IMR-90 (cell line): Measurements from ENCODE around the gene TRIM2. TPM values are rescaled to one million over a fixed set of nuclear protein-coding genes. Genes with fewer than 3 reads are reported as not detected.

ENCODE experiments used
- ATAC-seq: fragments of 200-7000 bp; cut with Tn5 transposase; 2 replicates; pipeline ENCODE4 v1.9.1; 2020; ENCODE audit warnings: low read depth, mild to moderate bottlenecking, moderate library complexity
- BruUV-seq: library from RNA; stranded (reverse); fragments of 400-500 nt; replicated peaks from 2 replicates; lab custom pipeline; 2021; lab: Mats Ljungman, UMichigan
- CTCF ChIA-PET: fragments of 300-600 bp; formaldehyde crosslinking; extraction: SDS; loops from one replicate; lab custom pipeline; 2021; ENCODE audit warnings: antibody characterized with exemption; lab: Yijun Ruan, JAX
- POLR2A ChIA-PET: fragments of 300-600 bp; sonication (Branson Sonifier 250); formaldehyde crosslinking; loops from one replicate; lab custom pipeline; 2022; ENCODE audit warnings: antibody characterized with exemption; ENCODE audit not compliant: unreplicated experiment; lab: Charles Lee
- DNase-seq: peaks from one replicate; pipeline ENCODE4 v3.0.0; 2013
- H2AFZ ChIP-seq: replicated peaks from 2 replicates; pipeline ENCODE3; 2013; ENCODE audit warnings: low read length, mild to moderate bottlenecking; ENCODE audit not compliant: poor library complexity
- H2AK5ac ChIP-seq: 2 replicates; pipeline ENCODE4 v1.6.1; 2013; ENCODE audit warnings: low read depth, low read length, inconsistent platforms
- H2AK9ac ChIP-seq: replicated peaks from 2 replicates; pipeline ENCODE3; 2013; ENCODE audit warnings: mild to moderate bottlenecking, low read depth, low read length, moderate library complexity; ENCODE audit not compliant: poor library complexity
- H2BK120ac ChIP-seq: 2 replicates; pipeline ENCODE4 v1.6.1; 2013; ENCODE audit warnings: low read depth, low read length, inconsistent platforms
- H2BK15ac ChIP-seq: 3 replicates; pipeline ENCODE4 v1.6.1; 2013; ENCODE audit warnings: low read depth, low read length, inconsistent platforms
- H2BK20ac ChIP-seq: 2 replicates; pipeline ENCODE4 v1.6.1; 2013; ENCODE audit warnings: low read depth, mild to moderate bottlenecking, inconsistent platforms, low read length, moderate library complexity
- H2BK5ac ChIP-seq: 2 replicates; pipeline ENCODE4 v1.6.1; 2013; ENCODE audit warnings: mild to moderate bottlenecking, low read depth, low read length, inconsistent platforms; ENCODE audit not compliant: poor library complexity, severe bottlenecking
- H3K14ac ChIP-seq: replicated peaks from 2 replicates; pipeline ENCODE4 v1.6.1; 2013; ENCODE audit warnings: low read depth, low read length, inconsistent platforms
- H3K18ac ChIP-seq: 2 replicates; pipeline ENCODE4 v1.6.1; 2013; ENCODE audit warnings: low read depth, low read length, control low read depth
- H3K23ac ChIP-seq: 2 replicates; pipeline ENCODE4 v1.6.1; 2013; ENCODE audit warnings: low read depth, low read length, inconsistent platforms
- H3K27ac ChIP-seq: 2 replicates; pipeline ENCODE4 v1.5.1; 2013; ENCODE audit warnings: mild to moderate bottlenecking, control low read depth, low read length; ENCODE audit not compliant: insufficient read depth
- H3K27me3 ChIP-seq: 2 replicates; pipeline ENCODE4 v1.6.1; 2013; ENCODE audit warnings: low read length; ENCODE audit not compliant: control insufficient read depth, insufficient read depth
- H3K36me3 ChIP-seq: 2 replicates; pipeline ENCODE4 v1.6.1; 2013; ENCODE audit warnings: low read length, mixed read lengths; ENCODE audit not compliant: control insufficient read depth, insufficient read depth
- H3K4ac ChIP-seq: 2 replicates; pipeline ENCODE4 v1.6.1; 2013; ENCODE audit warnings: low read depth, low read length, inconsistent platforms
- H3K4me1 ChIP-seq: 2 replicates; pipeline ENCODE4 v1.6.1; 2013; ENCODE audit warnings: low read length, mixed read lengths; ENCODE audit not compliant: control insufficient read depth, insufficient read depth
- H3K4me2 ChIP-seq: 2 replicates; pipeline ENCODE4 v1.6.1; 2013; ENCODE audit warnings: low read depth, mild to moderate bottlenecking, control low read depth, low read length, moderate library complexity
- H3K4me3 ChIP-seq: 2 replicates; pipeline ENCODE4 v1.5.1; 2013; ENCODE audit warnings: low read depth, mild to moderate bottlenecking, control low read depth, low read length, moderate library complexity; ENCODE audit not compliant: insufficient read depth
- H3K56ac ChIP-seq: 2 replicates; pipeline ENCODE4 v1.6.1; 2013; ENCODE audit warnings: low read length, inconsistent platforms; ENCODE audit not compliant: insufficient read depth; ENCODE audit errors: extremely low read depth
- H3K79me1 ChIP-seq, 2 experiments: 2 replicates each; pipeline ENCODE4 v1.6.1; 2013; ENCODE audit warnings: low read length in 2 of 2, inconsistent platforms in 1 of 2, low read depth in 1 of 2
- H3K9ac ChIP-seq: 2 replicates; pipeline ENCODE4 v1.6.1; 2013; ENCODE audit warnings: low read depth, low read length, control low read depth
- H3K9me1 ChIP-seq: 2 replicates; pipeline ENCODE4 v1.6.1; 2013; ENCODE audit warnings: low read length, inconsistent platforms; ENCODE audit not compliant: insufficient read depth
- H3K9me3 ChIP-seq: 2 replicates; pipeline ENCODE4 v1.6.1; 2013; ENCODE audit warnings: low read length; ENCODE audit not compliant: control insufficient read depth, insufficient read depth
- H4K20me1 ChIP-seq: 2 replicates; pipeline ENCODE4 v1.6.1; 2013; ENCODE audit warnings: low read length, inconsistent platforms; ENCODE audit not compliant: insufficient read depth
- H4K5ac ChIP-seq: 2 replicates; pipeline ENCODE4 v1.6.1; 2013; ENCODE audit warnings: mild to moderate bottlenecking, low read depth, low read length, control low read depth
- H4K8ac ChIP-seq, 2 experiments: 2 replicates each; pipeline ENCODE4 v1.6.1; 2013; ENCODE audit warnings: low read depth in 2 of 2, low read length in 2 of 2, control low read depth in 1 of 2, inconsistent platforms in 1 of 2
- H4K91ac ChIP-seq: 2 replicates; pipeline ENCODE4 v1.6.1; 2013; ENCODE audit warnings: low read depth, low read length, inconsistent platforms; ENCODE audit not compliant: insufficient read depth
- BHLHE40 ChIP-seq: fragments of 150-350 bp; IDR thresholded peaks from 2 replicates; pipeline ENCODE4 v1.6.1; 2016; ENCODE audit warnings: mild to moderate bottlenecking, low read depth, low read length
- CEBPB ChIP-seq: IDR thresholded peaks from 2 replicates; pipeline ENCODE4 v1.6.1; 2012; ENCODE audit warnings: low read depth, low read length, improper control_type of control experiment
- CHD1 ChIP-seq: IDR thresholded peaks from 2 replicates; pipeline ENCODE4 v1.6.1; 2012; ENCODE audit warnings: low read depth, low read length, improper control_type of control experiment
- CTCF ChIP-seq: conservative IDR thresholded peaks from 2 replicates; pipeline ENCODE4 v1.5.1; 2012; ENCODE audit warnings: mild to moderate bottlenecking, low read depth, low read length, improper control_type of control experiment
- ELK1 ChIP-seq: fragments of 150-350 bp; IDR thresholded peaks from 2 replicates; pipeline ENCODE4 v1.6.1; 2016; ENCODE audit warnings: low read depth, mild to moderate bottlenecking, low read length, moderate library complexity, borderline replicate concordance
- FOS ChIP-seq: fragments of 150-350 bp; IDR thresholded peaks from 2 replicates; pipeline ENCODE4 v1.6.1; 2016; ENCODE audit warnings: low read depth, low read length
- MAFK ChIP-seq: IDR thresholded peaks from 2 replicates; pipeline ENCODE4 v1.6.1; 2012; ENCODE audit warnings: low read depth, low read length, improper control_type of control experiment
- MAZ ChIP-seq: IDR thresholded peaks from 2 replicates; pipeline ENCODE4 v1.6.1; 2012; ENCODE audit warnings: low read depth, mild to moderate bottlenecking, low read length, improper control_type of control experiment, moderate library complexity, borderline replicate concordance
- MXI1 ChIP-seq: IDR thresholded peaks from 2 replicates; pipeline ENCODE4 v1.6.1; 2012; ENCODE audit warnings: low read depth, mild to moderate bottlenecking, low read length, moderate library complexity, borderline replicate concordance
- NFE2L2 ChIP-seq: fragments of 150-350 bp; IDR thresholded peaks from 2 replicates; pipeline ENCODE4 v1.6.1; 2016; ENCODE audit warnings: low read depth, mild to moderate bottlenecking, low read length
- POLR2A ChIP-seq: IDR thresholded peaks from 2 replicates; pipeline ENCODE4 v1.6.1; 2012; ENCODE audit warnings: mild to moderate bottlenecking, low read depth, low read length
- RAD21 ChIP-seq: IDR thresholded peaks from 2 replicates; pipeline ENCODE4 v1.6.1; 2012; ENCODE audit warnings: low read length, improper control_type of control experiment
- RCOR1 ChIP-seq: IDR thresholded peaks from 2 replicates; pipeline ENCODE4 v1.6.1; 2012; ENCODE audit warnings: mild to moderate bottlenecking, low read length, improper control_type of control experiment; ENCODE audit not compliant: insufficient replicate concordance
- RFX5 ChIP-seq: IDR thresholded peaks from 2 replicates; pipeline ENCODE4 v1.8.0; 2012; ENCODE audit warnings: low read depth, mild to moderate bottlenecking, low read length, moderate library complexity
- SMC3 ChIP-seq: fragments of 150-350 bp; IDR thresholded peaks from 2 replicates; pipeline ENCODE4 v1.6.1; 2016; ENCODE audit warnings: low read depth, mild to moderate bottlenecking, antibody characterized with exemption, low read length, moderate library complexity
- USF2 ChIP-seq: fragments of 150-350 bp; IDR thresholded peaks from 2 replicates; pipeline ENCODE4 v1.6.1; 2017; ENCODE audit warnings: mild to moderate bottlenecking, antibody characterized with exemption, low read length, low read depth
- WGBS, 2 experiments: methylation state at CpG; one replicate each; pipeline versions ENCODE4 v1.1.5 to v1.1.7; 2013; ENCODE audit warnings: missing lambda C conversion rate in 2 of 2; ENCODE audit not compliant: insufficient read length in 1 of 2; ENCODE audit errors: extremely low coverage in 2 of 2; 5-methylcytosine and 5-hydroxymethylcytosine counted together
- dilution Hi-C: fragments of 300-500 bp; cut with HindIII; formaldehyde crosslinking; loops from one replicate; pipeline ENCODE4 v1.14.3; 2018; ENCODE audit warnings: low sequenced_read_pairs; ENCODE audit not compliant: unreplicated experiment
- in situ Hi-C: fragments of 300-500 bp; cut with MboI; formaldehyde crosslinking; loops from 3 replicates; pipeline ENCODE4 v1.14.3; 2019; ENCODE audit warnings: low sequenced_read_pairs, inconsistent platforms, mixed read lengths
- intact Hi-C: fragments of 100-400 bp; cut with micrococcal nuclease; formaldehyde crosslinking; loops from 2 replicates; pipeline ENCODE4 v1.10.0; 2022
- polyA plus RNA-seq, 3 experiments: library from polyadenylated mRNA; depleted of rRNA; stranded (reverse); fragments of >200 nt; gene quantifications; 2 replicates each; pipeline ENCODE4 v1.2.3, GENCODE V29; 2012; ENCODE audit warnings: low replicate concordance in 1 of 3
- total RNA-seq: library from RNA; depleted of rRNA; stranded (reverse); fragments of >200 nt; gene quantifications from 2 replicates; pipeline ENCODE4 v1.2.3, GENCODE V29; 2012

Gene TRIM2
- total and polyA plus RNA-seq, 2 of the 4 experiments (the other 2 are of a cell fraction): 16.0 to 64.2 TPM

GRCh38 chr4:153218961-153219360, 14.7 kb downstream of the TRIM2 start:
- WGBS, 2 experiments: no CpG with 5 or more reads among the region's 3 CpGs
- Histone ChIP-seq H2BK20ac (no peak overlapping the region), H4K8ac (no peak overlapping the region), H2AK9ac (no peak overlapping the region), H2BK15ac (no peak overlapping the region), H4K91ac (no peak overlapping the region), H2AFZ (no peak overlapping the region), H3K23ac (no peak overlapping the region), H3K18ac (no peak overlapping the region), H3K4me3 (no peak overlapping the region), H3K56ac (no peak overlapping the region), H3K4me1 (peaks cover 2% of the 10 kb centered on the region), H4K20me1 (no peaks in the 10 kb centered on the region), H2BK5ac (no peak overlapping the region), H3K9me3 (no peaks in the 10 kb centered on the region), H3K79me1 (peaks cover 2 to 9% of the 10 kb centered on the region in 2 experiments; a peak in 3 of 4 replicates), H3K9ac (no peak overlapping the region), H3K4me2 (no peak overlapping the region), H3K27me3 (no peaks in the 10 kb centered on the region), H3K36me3 (no peaks in the 10 kb centered on the region), H2AK5ac (no peak overlapping the region), H2BK120ac (no peak overlapping the region), H3K14ac (no peak overlapping the region), H3K9me1 (peaks cover 6% of the 10 kb centered on the region; the same call in 1 of the 2 replicates), H3K27ac (no peak overlapping the region), H3K4ac (no peak overlapping the region), H4K5ac (no peak overlapping the region)
- BruUV-seq: no TSS peak
- CTCF ChIA-PET: no interaction called here
- in situ Hi-C loops: no loop called here
- intact Hi-C loops: no loop called here
- no peak for ATAC-seq
- no peak for DNase-seq
- TF ChIP-seq NFE2L2 (no peak), RCOR1 (no peak), CEBPB (no peak), CTCF (no peak), MXI1 (no peak), RAD21 (no peak), POLR2A (no peak), FOS (no peak), SMC3 (no peak), USF2 (no peak), CHD1 (no peak), MAZ (no peak), MAFK (no peak), BHLHE40 (no peak), ELK1 (no peak), RFX5 (no peak)
- dilution Hi-C loops: no loop called here
- POLR2A ChIA-PET: no interaction called here
